SK-N-MC (cell line): ENCODE data around the gene PRR33.

Source experiments
- EZH2 ChIP-seq: fragments of 200-600 bp; sonication (generic); IDR thresholded peaks from one replicate; pipeline ENCODE4 v1.6.1; 2017; ENCODE audit warnings: antibody characterized with exemption
- POLR2AphosphoS5 ChIP-seq: IDR thresholded peaks from 2 replicates; pipeline ENCODE4 v1.6.1; 2012; ENCODE audit warnings: mild to moderate bottlenecking, low read depth, low read length, borderline replicate concordance

DNA sequence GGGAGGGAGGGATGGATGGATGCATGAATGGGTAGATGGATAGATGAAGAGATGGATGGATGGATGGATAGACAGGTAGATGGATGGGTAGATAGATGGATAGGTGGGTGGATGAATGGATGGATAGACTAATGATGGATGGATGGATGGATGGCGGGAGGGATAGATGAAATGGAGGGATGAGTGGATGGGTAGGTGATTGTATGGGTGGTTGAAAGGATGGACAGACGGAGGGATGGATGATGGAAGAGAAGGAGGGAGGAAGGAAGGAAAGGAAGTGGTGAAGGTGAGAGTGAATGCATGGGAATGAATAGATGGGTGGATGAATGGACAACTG lies 24.1 kb upstream of the PRR33 start:
- TF ChIP-seq POLR2AphosphoS5 = no peak
- TF ChIP-seq EZH2 = no peak
